Measurements from ENCODE around the gene SORL1-AS1.

SORL1-AS1 gene

GRCh38 chr11:121466063-121466794, 13.5 kb upstream of the SORL1-AS1 start:
- TF ChIP-seq GABPA (IDR thresholded peaks at IDR 0.05; ENCODE audit: low read depth) (no peak), REST (IDR thresholded peaks at IDR 0.05; ENCODE audit: insufficient replicate concordance, low read depth) (no peak), POLR2AphosphoS5 (IDR thresholded peaks at IDR 0.05; ENCODE audit: low read depth) (no peak), SPI1 (IDR thresholded peaks at IDR 0.05; ENCODE audit: borderline replicate concordance, low read depth) (no peak), CTCF (IDR thresholded peaks at IDR 0.05; ENCODE audit: insufficient read depth, low read length) (no peak)
- H3K4me3 ChIP-seq (replicated peaks; ENCODE audit: insufficient read depth, low read length): no peak overlapping the region
- H3K27ac ChIP-seq (replicated peaks): no peak overlapping the region
- no peak for DNase-seq (ENCODE audit: low read depth in 1 of 2, low spot score in 1 of 2)
- H3K27me3 ChIP-seq (ENCODE audit: insufficient read depth, poor library complexity, severe bottlenecking): no peaks in the 10 kb centered on the region

- H3K4me3 ChIP-seq (replicated peaks; ENCODE audit: insufficient read depth, low read length): no peak overlapping the region
- TF ChIP-seq POLR2AphosphoS5 (IDR thresholded peaks at IDR 0.05; ENCODE audit: low read depth): no peak
- TF ChIP-seq GABPA (IDR thresholded peaks at IDR 0.05; ENCODE audit: low read depth): no peak
- no peak for TF ChIP-seq SPI1 (IDR thresholded peaks at IDR 0.05; ENCODE audit: borderline replicate concordance, low read depth)
- TF ChIP-seq REST (IDR thresholded peaks at IDR 0.05; ENCODE audit: insufficient replicate concordance, low read depth): no peak
- no peak for TF ChIP-seq CTCF (IDR thresholded peaks at IDR 0.05; ENCODE audit: insufficient read depth, low read length)
- H3K27me3 ChIP-seq (ENCODE audit: insufficient read depth, poor library complexity, severe bottlenecking): no peaks in the 10 kb centered on the region
- no peak for DNase-seq (ENCODE audit: low read depth in 1 of 2, low spot score in 1 of 2)
- H3K27ac ChIP-seq (replicated peaks): no peak overlapping the region
Measured at GRCh38 chr11:121465709-121466062, 12.9 kb upstream of the SORL1-AS1 start.

- Histone ChIP-seq H3K27me3 (ENCODE audit: insufficient read depth, poor library complexity, severe bottlenecking) (no peaks in the 10 kb centered on the region), H3K27ac (replicated peaks) (no peak overlapping the region), H3K4me3 (replicated peaks; ENCODE audit: insufficient read depth, low read length) (no peak overlapping the region)
- DNase-seq (ENCODE audit: low read depth in 1 of 2, low spot score in 1 of 2): no peak
- TF ChIP-seq GABPA (IDR thresholded peaks at IDR 0.05; ENCODE audit: low read depth): no peak
- TF ChIP-seq REST (IDR thresholded peaks at IDR 0.05; ENCODE audit: insufficient replicate concordance, low read depth): no peak
- no peak for TF ChIP-seq POLR2AphosphoS5 (IDR thresholded peaks at IDR 0.05; ENCODE audit: low read depth)
Measured at GRCh38 chr11:121464352-121464946, 11.7 kb upstream of the SORL1-AS1 start.
